GM12801 (cell line): Measurements from ENCODE around the gene KCNJ15.

ENCODE experiments used
- TF ChIP-seq, protein P1 (sequence below): IDR thresholded peaks from one replicate; pipeline ENCODE4 v1.5.1; 2011; ENCODE audit warnings: control low read depth; ENCODE audit not compliant: insufficient read length; ENCODE audit errors: extremely low read depth

Gene KCNJ15

DNA sequence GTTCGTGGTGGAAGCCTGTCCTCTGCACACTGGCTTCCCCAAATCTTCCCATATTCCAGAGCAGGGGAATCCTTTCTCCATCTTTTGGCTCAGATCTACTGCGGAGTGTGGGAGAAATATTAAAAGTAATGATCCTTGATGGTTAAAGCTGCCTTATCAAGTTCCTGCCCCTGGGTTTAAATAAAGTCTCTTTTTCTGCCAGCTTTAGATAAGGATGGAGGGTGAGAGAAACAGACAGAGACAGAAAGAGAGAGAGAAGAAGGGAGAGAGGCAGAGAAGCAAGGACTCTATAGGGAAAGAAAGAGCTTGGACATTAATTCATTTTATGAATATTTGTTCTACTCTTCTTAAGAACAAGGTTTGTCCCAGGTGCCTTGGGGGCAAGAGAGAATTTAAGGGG, 98.0 kb downstream of the KCNJ15 start:
- TF ChIP-seq, protein P1, sequence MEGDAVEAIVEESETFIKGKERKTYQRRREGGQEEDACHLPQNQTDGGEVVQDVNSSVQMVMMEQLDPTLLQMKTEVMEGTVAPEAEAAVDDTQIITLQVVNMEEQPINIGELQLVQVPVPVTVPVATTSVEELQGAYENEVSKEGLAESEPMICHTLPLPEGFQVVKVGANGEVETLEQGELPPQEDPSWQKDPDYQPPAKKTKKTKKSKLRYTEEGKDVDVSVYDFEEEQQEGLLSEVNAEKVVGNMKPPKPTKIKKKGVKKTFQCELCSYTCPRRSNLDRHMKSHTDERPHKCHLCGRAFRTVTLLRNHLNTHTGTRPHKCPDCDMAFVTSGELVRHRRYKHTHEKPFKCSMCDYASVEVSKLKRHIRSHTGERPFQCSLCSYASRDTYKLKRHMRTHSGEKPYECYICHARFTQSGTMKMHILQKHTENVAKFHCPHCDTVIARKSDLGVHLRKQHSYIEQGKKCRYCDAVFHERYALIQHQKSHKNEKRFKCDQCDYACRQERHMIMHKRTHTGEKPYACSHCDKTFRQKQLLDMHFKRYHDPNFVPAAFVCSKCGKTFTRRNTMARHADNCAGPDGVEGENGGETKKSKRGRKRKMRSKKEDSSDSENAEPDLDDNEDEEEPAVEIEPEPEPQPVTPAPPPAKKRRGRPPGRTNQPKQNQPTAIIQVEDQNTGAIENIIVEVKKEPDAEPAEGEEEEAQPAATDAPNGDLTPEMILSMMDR = no peak

DNA sequence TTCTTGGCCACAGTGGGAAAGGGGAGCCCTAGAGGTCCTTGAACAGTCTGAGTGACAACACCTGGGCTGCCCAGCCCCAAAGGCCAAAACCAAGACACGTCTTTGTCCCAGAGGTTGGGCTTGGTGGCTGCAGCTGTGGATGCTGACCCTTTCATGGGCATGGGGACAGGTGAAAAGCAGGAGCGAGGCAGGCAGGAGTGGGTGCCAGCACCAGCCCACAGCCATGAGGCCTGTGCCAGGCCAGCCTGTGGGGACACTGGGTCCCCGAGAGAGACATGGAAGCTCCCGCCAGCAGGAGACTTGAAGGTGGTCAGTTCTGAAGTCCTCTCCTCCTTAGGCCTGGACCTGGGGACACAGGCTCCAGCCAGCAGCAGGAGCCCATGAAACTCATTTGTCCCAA, 98.6 kb downstream of the KCNJ15 start:
- TF ChIP-seq, protein P1 = no peak

DNA sequence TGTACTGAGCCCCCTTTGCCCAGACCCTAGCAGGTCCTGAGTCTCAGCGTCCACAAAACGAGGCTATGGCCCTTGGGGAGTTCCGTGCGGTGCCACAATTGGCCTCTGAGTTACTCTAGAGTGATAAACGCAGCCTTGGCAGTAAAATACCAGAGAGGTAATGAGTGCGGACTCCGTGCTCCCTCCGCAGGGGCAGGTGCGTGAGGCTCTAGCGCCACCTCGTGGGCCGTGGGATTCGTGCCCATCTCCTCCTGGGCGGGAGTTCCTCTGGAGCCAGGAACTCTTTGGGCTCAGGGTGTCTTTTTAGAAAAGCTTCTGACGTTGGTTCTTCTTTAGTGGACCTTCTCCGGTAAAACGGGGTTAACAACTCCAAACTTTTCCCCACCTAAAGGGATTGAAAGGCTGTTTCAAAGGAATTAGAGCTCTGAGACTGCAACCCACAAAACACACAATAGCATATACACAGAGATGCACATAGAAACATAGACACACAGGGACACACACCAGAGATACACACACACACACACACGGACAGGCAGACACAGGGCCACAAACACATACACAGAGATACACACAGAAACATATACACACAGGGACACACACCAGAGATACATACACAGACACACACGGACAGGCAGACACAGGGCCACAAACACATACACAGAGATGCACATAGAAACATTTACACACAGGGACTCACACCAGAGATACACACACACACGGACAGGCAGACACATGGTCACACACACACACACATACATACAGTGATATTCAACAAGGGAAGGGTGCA, 99.4 kb downstream of the KCNJ15 start:
- TF ChIP-seq, protein P1 = peak; percentile 25
